Measurements from ENCODE around the gene TBC1D32.

Gene TBC1D32

GRCh38 chr6:121124600-121124999 is 209.7 kb downstream of the TBC1D32 start:
- TF ChIP-seq CTCF (IDR thresholded peaks at IDR 0.05; ENCODE audit: low read depth, low read length): no peak

GRCh38 chr6:121112356-121112755 is 221.9 kb downstream of the TBC1D32 start:
- DNase-seq (ENCODE audit: extremely low read depth, low read depth): no peak
- TF ChIP-seq CTCF (IDR thresholded peaks at IDR 0.05; ENCODE audit: low read depth, low read length): no peak

More at GRCh38 chr6:121124600-121124999, 209.7 kb downstream of the TBC1D32 start:
- DNase-seq (ENCODE audit: extremely low read depth, low read depth): no peak

GRCh38 chr6:121110733-121111132 is 223.5 kb downstream of the TBC1D32 start:
- DNase-seq (ENCODE audit: extremely low read depth, low read depth): no peak
- no peak for TF ChIP-seq CTCF (IDR thresholded peaks at IDR 0.05; ENCODE audit: low read depth, low read length)

- no peak for TF ChIP-seq CTCF (IDR thresholded peaks at IDR 0.05; ENCODE audit: low read depth, low read length)
- DNase-seq (ENCODE audit: extremely low read depth, low read depth): no peak
These were observed 227.3 kb downstream of the TBC1D32 start for GRCh38 chr6:121106962-121107361.

- TF ChIP-seq CTCF (IDR thresholded peaks at IDR 0.05; ENCODE audit: low read depth, low read length): no peak
These were observed 228.8 kb downstream of the TBC1D32 start for GRCh38 chr6:121105461-121105860.

GRCh38 chr6:121093928-121094327 is 240.4 kb downstream of the TBC1D32 start:
- no peak for TF ChIP-seq CTCF (IDR thresholded peaks at IDR 0.05; ENCODE audit: low read depth, low read length)
- DNase-seq (ENCODE audit: extremely low read depth, low read depth): no peak

More at GRCh38 chr6:121105461-121105860, 228.8 kb downstream of the TBC1D32 start:
- no peak for DNase-seq (ENCODE audit: extremely low read depth, low read depth)

- no peak for DNase-seq (ENCODE audit: extremely low read depth, low read depth)
- no peak for TF ChIP-seq CTCF (IDR thresholded peaks at IDR 0.05; ENCODE audit: low read depth, low read length)
These were observed 243.8 kb downstream of the TBC1D32 start for GRCh38 chr6:121090492-121090891.
